H54 (cell line): ENCODE data around the gene EXOSC6.
"Not testable (repeated sequence)": the region's sequence is repeated elsewhere in the genome, so short reads cannot be mapped to it uniquely, and the experiment has no call there.

Source experiments
- DNase-seq: peaks from one replicate; pipeline ENCODE4 v3.0.0; 2011; ENCODE audit warnings: low spot score, mixed read lengths; ENCODE audit not compliant: insufficient read length
- FAIRE-seq: peaks from 3 replicates; lab custom pipeline; 2011; peaks lifted over from hg19 to GRCh38; lab: Jason Lieb, UNC

Gene EXOSC6

GRCh38 chr16:70224645-70225044, 27.1 kb downstream of the EXOSC6 start:
- not testable (repeated sequence) for FAIRE-seq, DNase-seq

GRCh38 chr16:70223971-70224513, 27.7 kb downstream of the EXOSC6 start:
- not testable (repeated sequence) for FAIRE-seq, DNase-seq

- not testable (repeated sequence) for FAIRE-seq
Measured at GRCh38 chr16:70223216-70223615, 28.5 kb downstream of the EXOSC6 start.

DNA sequence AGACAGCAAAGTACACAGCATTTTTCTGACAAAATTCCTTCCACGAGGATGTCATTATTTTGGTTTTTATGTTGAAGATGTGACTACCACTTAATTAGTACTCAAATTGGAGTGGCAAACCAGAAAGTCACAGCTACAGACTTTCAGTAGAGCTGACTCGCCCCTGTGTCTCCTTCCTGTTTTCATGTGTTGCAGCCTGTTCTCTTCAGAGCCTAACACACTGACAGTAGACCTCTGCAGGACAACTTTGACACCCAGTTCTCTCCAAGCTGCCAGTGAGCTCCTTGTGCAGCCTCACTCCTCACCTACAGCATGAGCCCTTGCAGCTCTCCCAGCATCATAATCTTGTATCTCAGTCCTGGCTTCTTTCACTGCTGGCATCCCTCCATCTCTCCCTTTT, 29.2 kb downstream of the EXOSC6 start:
- DNase-seq, FAIRE-seq: not testable (repeated sequence)

More at GRCh38 chr16:70223216-70223615, 28.5 kb downstream of the EXOSC6 start:
- DNase-seq, result not testable (repeated sequence)

GRCh38 chr16:70218586-70218985, 33.2 kb downstream of the EXOSC6 start:
- DNase-seq, FAIRE-seq: not testable (repeated sequence)

DNA sequence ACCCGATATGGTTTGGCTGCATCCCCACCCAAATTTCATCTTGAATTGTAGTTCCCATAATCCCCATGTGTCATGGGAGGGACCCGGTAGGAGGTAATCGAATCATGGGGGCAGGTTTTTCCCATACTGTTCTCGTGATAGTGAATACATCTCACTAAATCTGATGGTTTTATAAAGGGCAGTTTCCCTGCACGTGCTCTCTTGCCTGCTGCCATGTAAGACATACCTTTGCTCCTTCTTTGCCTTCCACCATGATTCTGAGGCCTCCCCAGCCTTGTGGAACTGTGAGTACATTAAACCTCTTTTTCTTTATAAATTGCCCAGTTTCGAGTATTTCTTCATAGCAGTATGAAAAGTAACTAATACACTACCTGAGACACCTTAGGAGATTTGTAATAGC, 45.4 kb downstream of the EXOSC6 start:
- not testable (repeated sequence) for DNase-seq, FAIRE-seq

GRCh38 chr16:70204668-70205405, 46.9 kb downstream of the EXOSC6 start:
- DNase-seq, FAIRE-seq: not testable (repeated sequence)

DNA sequence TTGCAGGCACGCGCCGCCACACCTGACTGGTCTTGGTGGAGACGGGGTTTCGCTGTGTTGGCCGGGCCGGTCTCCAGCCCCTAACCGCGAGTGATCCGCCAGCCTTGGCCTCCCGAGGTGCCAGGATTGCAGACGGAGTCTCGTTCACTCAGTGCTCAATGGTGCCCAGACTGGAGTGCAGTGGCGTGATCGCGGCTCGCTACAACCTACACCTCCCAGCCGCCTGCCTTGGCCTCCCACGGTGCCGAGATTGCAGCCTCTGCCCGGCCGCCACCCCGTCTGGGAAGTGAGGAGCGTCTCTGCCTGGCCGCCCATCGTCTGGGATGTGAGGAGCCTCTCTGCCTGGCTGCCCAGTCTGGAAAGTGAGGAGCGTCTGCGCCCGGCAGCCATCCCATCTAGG, 47.7 kb downstream of the EXOSC6 start:
- FAIRE-seq, DNase-seq: not testable (repeated sequence)

DNA sequence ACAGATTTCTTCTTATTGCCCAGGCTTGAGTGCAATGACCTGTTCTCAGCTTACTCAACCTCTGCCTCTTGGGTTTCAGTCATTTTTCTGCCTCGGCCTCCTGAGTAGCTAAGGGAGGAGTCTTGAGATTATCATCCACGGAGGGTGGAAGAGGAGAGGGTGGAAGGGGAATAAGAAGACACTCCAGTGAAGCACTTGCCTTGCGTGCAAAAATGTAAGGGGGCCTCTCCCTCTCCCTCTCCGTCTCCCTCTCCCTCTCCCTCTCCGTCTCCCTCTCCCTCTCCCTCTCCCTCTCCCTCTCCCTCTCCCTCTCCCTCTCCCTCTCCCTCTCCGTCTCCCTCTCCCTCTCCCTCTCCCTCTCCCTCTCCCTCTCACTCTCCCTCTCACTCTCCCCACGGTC, 48.2 kb downstream of the EXOSC6 start:
- DNase-seq, FAIRE-seq: not testable (repeated sequence)

DNA sequence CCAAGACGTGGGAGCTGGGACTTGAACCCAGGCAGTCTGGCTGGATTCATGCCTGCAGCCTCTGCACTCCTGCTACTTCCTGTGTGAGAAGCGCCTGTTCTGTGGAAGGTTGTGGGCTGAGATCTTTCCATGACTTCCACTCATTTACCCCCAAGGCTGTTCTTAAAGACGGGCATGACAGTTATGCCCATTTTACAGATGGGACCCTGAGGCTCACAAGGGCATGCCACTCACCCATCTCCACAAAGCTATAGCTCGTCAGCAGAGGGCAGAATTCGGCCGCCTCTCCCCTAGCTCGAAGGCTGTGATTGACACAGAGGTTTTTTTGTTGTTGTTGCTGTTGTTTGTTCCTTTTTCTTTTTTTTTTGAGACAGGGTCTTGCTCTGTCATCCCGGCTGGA, 51.7 kb downstream of the EXOSC6 start:
- not testable (repeated sequence) for DNase-seq, FAIRE-seq

GRCh38 chr16:70199170-70199569, 52.6 kb downstream of the EXOSC6 start:
- FAIRE-seq, DNase-seq: not testable (repeated sequence)

DNA sequence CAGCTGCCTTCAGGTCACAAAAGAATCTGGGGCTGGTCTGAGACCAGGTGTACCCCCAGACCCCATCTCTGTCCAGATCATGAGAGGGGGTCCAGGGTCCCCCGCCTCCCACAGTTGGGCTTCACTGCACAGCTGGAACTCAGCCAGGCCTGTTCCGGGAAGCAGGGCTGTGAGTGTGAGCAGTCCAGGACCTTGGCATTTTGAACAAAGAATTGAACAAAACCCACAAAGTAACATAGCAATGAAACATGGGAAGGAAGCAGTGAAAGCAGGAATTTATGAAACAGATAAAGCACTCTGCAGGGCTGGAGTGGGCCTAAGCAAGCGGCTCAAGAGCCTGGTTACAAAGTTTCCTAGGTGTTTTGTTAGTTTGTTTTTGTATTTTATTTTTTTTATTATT, 53.1 kb downstream of the EXOSC6 start:
- peak; percentile 1 for DNase-seq
- FAIRE-seq, result not testable (repeated sequence)

DNA sequence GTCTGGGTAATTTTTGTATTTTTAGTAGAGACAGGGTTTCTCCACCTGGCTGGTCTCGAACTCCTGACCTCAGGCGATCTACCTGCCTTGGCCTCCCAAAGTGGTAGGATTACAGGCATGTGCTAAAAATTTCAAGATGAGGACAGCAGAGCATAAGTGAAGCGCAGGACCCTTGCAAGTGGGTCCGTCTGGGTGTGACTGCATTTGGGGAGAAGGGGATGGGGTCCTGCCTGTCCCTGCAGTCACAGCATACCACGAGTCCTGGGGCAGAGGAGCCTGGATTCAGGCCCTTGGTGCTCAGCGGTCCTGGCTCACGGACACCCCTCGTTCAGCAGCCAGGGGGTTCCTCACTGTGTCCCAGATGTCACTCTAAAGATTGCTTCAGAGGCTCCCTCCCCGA, 53.5 kb downstream of the EXOSC6 start:
- not testable (repeated sequence) for DNase-seq, FAIRE-seq

GRCh38 chr16:70197611-70198010, 54.1 kb downstream of the EXOSC6 start:
- not testable (repeated sequence) for FAIRE-seq

More at GRCh38 chr16:70197611-70198010, 54.1 kb downstream of the EXOSC6 start:
- not testable (repeated sequence) for DNase-seq
